Activated effector memory CD4-positive, alpha-beta T cell treated with anti-CD3 and anti-CD28 coated beads, Interleukin-2, amount 50 U/mL, for 16 hours (primary cell): Measurements from ENCODE around the gene TUBA1B.
"Not testable (repeated sequence)": the region's sequence is repeated elsewhere in the genome, so short reads cannot be mapped to it uniquely, and the experiment has no call there.

Source experiments
- DNase-seq: peaks from one replicate; pipeline ENCODE4 v3.0.0-alpha.2; 2020

The TUBA1B gene

DNA sequence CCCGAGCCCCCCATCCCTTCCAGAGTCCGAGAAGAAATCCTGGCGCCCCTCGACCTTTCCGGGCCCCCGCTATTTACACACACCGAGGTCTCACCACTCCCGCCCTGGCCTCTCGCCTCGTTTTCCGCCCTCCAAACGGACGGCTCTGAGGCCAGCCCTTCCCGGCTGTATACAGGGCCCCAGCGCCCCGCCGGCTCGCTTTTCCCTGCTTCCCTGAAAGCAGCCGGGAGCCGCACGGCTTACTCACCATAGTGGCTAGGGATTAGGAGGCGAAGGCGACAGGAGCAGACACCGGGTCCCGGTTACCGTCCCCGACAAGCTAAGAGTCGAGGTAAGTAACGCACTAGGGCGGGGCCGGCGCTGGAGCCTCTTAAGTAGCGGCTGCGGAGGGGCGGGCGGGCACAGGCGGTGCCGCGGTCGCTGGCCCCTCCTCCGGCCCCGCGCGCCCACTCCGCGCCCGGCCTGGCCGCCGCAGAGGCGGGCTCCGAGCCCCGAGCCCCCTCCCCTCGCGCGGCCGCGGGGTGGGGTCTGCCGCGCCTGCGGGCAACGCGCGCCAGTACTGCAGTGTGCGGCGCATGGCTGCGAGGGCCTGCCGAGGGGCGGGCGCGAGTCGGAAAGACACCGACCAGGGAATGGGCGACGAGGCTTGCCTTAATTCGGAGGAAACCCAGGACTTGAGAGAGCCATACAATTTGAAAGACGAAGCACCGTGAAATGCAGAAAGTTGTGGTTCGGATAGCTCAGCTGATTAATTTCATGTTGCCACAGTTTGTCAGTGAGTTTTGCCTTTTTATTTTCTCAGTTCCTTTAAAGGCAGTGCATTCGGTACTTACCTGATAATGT, at the start of gene TUBA1B:
Gene TUBA1B, minus strand, starts transcription at position 345 of the 843 bp plus-strand sequence. Its CDS starts 95 bp downstream, at position 250.
- DNase-seq: peak; percentile 96

GRCh38 chr12:49174218-49174617, 43.0 kb upstream of the TUBA1B start:
- no peak for DNase-seq

DNA sequence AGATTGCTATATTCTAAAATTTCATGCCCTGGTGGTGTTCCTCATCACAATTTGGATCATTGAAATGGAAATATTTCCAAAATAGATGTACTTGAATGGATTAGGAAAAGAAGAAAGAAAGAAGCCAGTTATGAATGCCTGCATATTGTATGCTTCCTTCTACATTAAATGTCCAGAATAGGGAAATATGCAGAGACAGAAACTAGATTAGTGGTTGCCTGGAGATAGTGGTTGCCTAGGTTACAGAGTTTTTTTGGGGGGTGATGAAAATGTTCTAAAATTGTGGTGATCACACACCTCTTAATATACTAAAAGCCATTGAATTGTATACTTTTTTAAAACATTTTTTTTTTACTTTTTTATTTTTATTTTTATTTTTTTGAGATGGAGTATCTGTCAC, 39.7 kb upstream of the TUBA1B start:
- no peak for DNase-seq

- DNase-seq: no peak
These were observed 33.9 kb upstream of the TUBA1B start for GRCh38 chr12:49165114-49165513.

GRCh38 chr12:49161901-49162300, 30.7 kb upstream of the TUBA1B start:
- not testable (repeated sequence) for DNase-seq

- DNase-seq: no peak
These were observed 30.0 kb upstream of the TUBA1B start for GRCh38 chr12:49161092-49161795.

DNA sequence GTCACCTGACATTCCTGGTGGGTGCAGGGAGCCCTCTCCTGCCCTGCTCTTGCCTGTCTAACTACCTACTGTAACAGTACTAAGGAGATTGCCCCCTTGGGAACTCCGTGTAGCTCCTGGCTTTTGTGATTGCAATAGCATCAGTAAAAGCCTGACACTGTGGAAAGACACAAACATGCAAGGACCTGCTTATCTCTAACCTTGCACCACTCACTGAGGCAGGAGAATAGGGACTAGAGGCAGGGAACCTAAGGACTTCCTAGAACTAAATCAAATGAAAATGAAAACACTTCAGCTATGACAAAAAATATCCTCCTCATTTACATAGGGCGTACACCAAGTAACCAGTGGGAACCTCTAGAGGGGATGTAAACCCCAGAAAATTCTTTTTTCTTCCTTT, 29.2 kb upstream of the TUBA1B start:
- no peak for DNase-seq

- DNase-seq: no peak
These were observed 23.0 kb upstream of the TUBA1B start for GRCh38 chr12:49154221-49154620.

DNA sequence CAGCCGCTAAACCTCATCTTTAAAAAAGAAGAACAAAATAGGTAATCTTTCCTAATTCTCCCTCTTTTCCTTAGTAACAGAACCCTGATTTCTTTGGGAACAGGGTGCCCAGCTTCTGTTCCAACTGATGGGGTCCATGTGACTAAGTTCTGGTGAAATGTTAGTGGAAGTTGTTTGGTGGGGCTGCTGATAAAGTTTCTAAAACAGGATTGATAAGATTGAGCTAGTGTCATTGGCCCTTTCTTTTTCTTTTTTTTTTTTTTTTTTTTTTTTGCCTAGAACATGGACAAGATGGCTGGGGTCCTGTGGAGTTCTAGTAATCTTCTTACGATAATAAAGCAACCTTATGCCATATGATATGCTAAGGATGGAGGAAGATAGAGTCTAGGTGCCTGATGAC, 16.2 kb upstream of the TUBA1B start:
- DNase-seq: no peak

- no peak for DNase-seq
These were observed 15.2 kb upstream of the TUBA1B start for GRCh38 chr12:49146406-49146805.

- DNase-seq: no peak
These were observed 13.2 kb upstream of the TUBA1B start for GRCh38 chr12:49144384-49144783.

DNA sequence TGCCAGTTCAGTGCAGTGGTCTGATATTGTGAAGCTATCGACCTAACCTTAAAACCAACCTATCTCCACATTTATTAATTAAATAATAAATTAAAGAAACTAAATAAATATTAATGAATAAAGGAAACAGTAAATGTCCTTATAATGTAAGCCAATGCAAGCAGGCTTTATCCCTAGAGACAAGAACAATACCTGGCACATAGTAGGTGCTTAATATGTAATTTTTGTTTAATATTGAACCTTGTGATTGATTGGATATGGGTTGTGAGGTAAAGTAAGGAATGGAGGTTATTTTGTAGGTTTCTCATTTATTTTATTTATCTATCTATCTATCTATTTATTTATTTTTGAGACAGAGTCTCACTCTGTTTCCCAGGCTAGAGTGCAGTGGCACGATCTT, 7.8 kb upstream of the TUBA1B start:
- DNase-seq: no peak

DNA sequence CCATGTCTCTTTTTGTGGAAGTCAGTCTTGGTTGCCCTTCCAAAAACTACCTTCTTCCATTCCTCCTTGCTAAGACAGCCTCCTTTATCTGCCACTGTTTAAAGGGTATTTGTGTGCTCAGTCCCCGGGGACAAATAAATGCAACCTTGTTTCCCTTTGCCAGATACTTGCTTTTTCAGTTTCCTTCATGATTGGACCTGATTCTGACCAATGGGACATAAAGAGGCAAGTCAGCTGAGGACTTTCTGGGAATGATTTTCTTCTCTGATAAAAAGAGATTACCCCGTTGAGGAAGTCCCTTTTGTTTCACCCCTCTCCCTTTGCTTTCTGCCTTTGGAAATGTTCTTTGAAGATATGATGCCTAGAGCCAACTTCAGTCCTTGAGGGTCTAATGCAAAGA, 7.4 kb upstream of the TUBA1B start:
- DNase-seq: no peak

DNA sequence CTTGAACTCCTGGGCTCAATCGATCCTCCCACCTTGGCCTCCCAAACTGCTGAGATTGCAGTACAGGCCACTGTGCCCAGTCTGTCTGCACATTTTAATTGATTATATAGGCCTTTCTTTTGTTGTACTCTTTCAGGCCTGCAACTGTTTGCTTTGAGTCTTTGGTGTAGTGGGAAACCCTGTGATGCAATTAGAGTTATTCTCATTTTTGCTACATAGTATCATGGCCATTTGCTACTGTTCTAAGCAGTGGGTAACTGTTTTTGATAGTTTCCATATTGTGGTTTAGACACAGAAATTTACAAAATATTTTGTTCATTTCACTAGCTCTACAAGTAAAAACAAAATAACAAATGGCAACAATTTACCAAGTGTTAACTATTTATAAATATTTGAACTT, 6.3 kb upstream of the TUBA1B start:
- no peak for DNase-seq

DNA sequence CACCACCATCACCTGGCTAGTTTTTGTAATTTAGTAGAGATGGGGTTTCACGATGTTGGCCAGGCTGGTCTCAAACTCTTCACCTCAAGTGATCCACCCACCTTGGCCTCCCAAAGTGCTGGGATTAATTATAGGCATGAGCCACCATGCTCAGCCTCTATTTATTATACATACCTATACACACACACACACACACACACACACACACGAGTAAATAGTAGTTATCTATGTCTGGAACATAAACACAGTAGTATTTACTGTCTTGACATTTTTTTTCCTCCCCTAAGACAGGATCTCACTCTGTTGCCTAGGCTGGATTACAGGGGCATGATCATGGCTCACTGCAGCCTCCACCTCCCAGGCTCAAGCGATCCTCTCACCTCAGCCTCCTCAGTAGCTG, 5.8 kb upstream of the TUBA1B start:
- DNase-seq: not testable (repeated sequence)

- no peak for DNase-seq
These were observed 2.4 kb upstream of the TUBA1B start for GRCh38 chr12:49133590-49133989.

DNA sequence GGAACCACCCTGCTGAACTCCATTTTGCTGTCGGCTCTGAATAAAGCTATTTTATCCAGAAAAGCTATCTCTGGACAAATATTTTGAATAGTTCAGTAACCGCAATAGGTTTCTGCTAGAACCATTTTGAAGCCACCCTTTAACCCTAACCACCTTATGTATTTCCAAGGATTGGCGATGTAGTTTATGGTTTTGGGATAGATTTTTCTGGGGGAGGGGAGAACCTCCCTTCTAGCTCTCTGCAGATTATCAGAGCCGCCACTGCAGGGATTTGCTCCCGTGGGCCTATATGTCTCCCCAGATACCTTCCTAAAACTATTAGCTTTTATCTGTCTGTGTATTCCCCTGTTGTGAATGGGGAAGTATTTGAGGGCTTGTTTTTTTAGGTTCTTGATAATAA, 1.8 kb upstream of the TUBA1B start:
- DNase-seq: no peak

DNA sequence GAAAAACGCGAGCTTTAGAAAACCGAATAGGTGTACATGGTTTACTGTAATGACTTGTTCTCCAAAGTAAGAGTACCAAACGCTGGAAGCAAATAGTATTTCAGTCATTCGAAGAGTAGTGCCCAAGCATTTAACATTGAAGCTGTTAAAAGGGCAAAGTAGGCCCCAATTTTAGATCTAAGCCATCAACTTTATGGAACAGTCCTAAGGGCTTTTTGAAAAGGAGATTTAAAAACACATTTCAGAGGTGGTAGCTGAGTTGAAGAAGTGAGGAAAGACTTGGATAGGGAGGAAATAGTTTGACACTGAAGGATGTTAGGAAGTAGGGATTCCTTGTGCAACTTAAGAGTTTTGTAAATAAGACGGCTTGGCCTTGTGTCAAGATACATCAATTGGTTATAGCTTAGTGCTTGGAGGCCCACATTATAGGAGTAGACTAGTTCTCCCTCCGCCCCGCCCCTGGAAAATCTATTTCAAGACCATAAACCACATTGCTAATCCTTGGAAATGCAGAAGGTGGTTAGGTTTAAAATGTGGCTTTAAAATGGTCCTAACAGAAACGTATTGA, 783 bp upstream of the TUBA1B start:
- no peak for DNase-seq

DNA sequence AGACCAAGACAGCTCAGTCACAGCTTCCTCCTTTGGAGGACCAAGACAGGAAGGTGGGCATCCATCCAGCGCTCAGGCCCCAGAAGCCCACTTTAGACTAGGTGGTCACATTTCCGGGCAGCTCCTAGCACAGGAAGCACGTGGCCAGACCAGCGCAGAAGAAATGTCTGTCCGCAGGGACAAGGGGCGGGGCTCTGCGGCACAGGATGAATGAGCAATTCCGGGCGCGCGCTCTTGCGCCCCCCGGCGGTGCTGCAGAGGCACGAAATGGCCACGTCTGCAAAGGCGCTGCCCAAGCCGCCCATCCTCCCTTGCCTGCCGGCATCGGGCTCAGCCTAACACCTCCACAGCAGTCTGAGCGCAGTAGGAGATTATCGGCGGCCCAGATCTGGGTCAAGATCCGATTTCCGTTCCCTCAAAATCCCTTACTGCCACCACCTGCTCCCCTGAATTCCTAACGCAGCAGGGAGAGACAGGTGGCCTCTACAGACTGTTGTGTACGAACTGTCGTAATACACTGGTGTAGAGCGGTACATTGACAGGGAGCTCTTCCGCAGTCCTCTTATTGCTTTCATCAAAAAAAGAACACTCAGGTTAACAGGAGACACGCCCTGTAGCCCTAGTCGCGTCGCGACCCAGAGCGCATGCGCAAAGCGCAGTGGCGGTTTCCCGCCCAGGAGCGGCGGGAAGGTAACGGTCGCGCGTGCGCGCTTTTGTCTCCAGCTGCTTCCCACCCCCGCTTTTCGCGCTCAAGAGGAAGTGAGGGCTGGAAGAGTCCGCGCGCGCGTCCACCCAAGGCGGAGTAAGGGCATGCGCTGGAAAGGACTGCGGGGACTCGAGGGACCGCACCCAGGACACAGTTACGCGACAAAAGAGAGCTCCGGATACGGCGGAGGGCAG, 794 bp downstream of the TUBA1B start:
- peak; percentile 97 for DNase-seq

DNA sequence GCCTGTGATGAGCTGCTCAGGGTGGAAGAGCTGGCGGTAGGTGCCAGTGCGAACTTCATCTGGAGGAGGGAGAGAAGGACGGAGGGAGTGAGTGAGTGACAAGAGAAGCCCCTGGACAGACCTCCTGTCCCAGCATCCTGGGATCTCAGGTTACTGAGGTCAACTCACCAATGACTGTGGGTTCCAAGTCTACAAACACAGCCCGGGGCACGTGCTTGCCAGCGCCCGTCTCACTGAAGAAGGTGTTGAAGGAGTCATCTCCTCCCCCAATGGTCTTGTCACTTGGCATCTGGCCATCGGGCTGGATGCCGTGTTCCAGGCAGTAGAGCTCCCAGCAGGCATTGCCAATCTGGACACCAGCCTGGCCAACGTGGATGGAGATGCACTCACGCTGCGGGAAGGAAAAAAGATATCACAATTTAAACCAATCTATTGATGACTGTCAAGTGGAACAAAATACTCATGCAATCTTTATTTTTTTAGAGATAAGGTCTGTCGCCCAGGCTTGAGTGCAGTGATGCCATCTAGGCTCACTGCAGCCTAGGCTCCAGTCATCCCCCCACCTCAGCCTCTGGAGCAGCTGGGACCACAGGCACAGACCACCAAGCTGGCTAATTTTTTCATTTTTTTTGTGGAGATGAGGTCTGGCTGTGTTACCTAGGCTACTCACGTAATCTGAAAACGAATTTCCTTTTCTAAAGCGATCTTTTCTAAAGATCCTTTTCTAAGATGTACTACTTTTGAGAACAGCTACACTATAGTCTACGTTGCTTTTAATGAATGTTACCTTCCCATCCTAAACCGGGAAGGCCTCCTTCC, 1.7 kb downstream of the TUBA1B start:
- DNase-seq: peak; percentile 69

DNA sequence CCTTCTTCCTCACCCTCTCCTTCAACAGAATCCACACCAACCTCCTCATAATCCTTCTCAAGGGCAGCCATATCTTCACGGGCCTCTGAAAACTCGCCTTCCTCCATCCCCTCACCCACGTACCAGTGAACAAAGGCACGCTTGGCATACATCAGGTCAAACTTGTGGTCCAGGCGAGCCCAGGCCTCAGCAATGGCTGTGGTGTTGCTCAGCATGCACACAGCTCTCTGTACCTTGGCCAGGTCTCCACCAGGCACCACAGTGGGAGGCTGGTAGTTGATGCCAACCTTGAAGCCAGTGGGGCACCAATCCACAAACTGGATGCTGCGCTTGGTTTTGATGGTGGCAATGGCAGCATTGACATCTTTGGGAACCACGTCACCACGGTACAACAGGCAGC, 3.2 kb downstream of the TUBA1B start:
- DNase-seq: not testable (repeated sequence)
